Astrocyte (in vitro differentiated cells and primary cell): ENCODE measurements around the gene KRT13. TPM values are rescaled to one million over a fixed set of nuclear protein-coding genes. Genes with fewer than 3 reads are reported as not detected.

Source experiments
- DNase-seq: peaks from one replicate; pipeline ENCODE4 v3.0.0-alpha.2; 2010; ENCODE audit warnings: low read depth
- FAIRE-seq: peaks from 2 replicates; lab custom pipeline; 2011; peaks lifted over from hg19 to GRCh38; lab: Jason Lieb, UNC
- H2AFZ ChIP-seq: 2 replicates; pipeline ENCODE4 v1.6.0; 2012; ENCODE audit warnings: low read depth, low read length, inconsistent platforms
- H3K27ac ChIP-seq: 2 replicates; pipeline ENCODE4 v1.5.1; 2011; ENCODE audit warnings: low read depth, low read length, inconsistent platforms
- H3K27me3 ChIP-seq: 2 replicates; pipeline ENCODE4 v1.6.0; 2011; ENCODE audit warnings: low read length, inconsistent platforms; ENCODE audit not compliant: insufficient read depth
- H3K36me3 ChIP-seq: 2 replicates; pipeline ENCODE4 v1.5.1; 2011; ENCODE audit warnings: low read length, inconsistent platforms; ENCODE audit not compliant: insufficient read depth
- H3K4me1 ChIP-seq: 2 replicates; pipeline ENCODE4 v1.5.1; 2011; ENCODE audit warnings: low read length, inconsistent platforms; ENCODE audit not compliant: insufficient read depth
- H3K4me2 ChIP-seq: 2 replicates; pipeline ENCODE4 v1.6.0; 2012; ENCODE audit warnings: low read length, inconsistent platforms
- H3K4me3 ChIP-seq: 2 replicates; pipeline ENCODE4 v1.5.1; 2011; ENCODE audit warnings: low read depth, mild to moderate bottlenecking, low read length, inconsistent platforms; ENCODE audit not compliant: insufficient read depth
- H3K79me2 ChIP-seq: 2 replicates; pipeline ENCODE4 v1.6.0; 2012; ENCODE audit warnings: mild to moderate bottlenecking, low read length, inconsistent platforms; ENCODE audit not compliant: insufficient read depth
- H3K9ac ChIP-seq: 2 replicates; pipeline ENCODE4 v1.6.0; 2012; ENCODE audit warnings: mild to moderate bottlenecking, low read length, inconsistent platforms
- H3K9me3 ChIP-seq: 2 replicates; pipeline ENCODE4 v1.5.1; 2012; ENCODE audit warnings: low read depth, mild to moderate bottlenecking, low read length, inconsistent platforms; ENCODE audit not compliant: insufficient read depth
- H4K20me1 ChIP-seq: 2 replicates; pipeline ENCODE4 v1.6.0; 2012; ENCODE audit warnings: low read length, inconsistent platforms; ENCODE audit not compliant: insufficient read depth
- H3K27ac Mint-ChIP-seq: one replicate; pipeline ENCODE4 v1.8.0; 2021; ENCODE audit warnings: mild to moderate bottlenecking, mixed read lengths; ENCODE audit not compliant: unreplicated experiment
- H3K27me3 Mint-ChIP-seq: one replicate; pipeline ENCODE4 v1.8.0; 2021; ENCODE audit warnings: low read depth, mixed read lengths; ENCODE audit not compliant: unreplicated experiment
- H3K36me3 Mint-ChIP-seq: one replicate; pipeline ENCODE4 v1.8.0; 2021; ENCODE audit warnings: low read depth, mixed read lengths; ENCODE audit not compliant: unreplicated experiment
- H3K4me1 Mint-ChIP-seq: one replicate; pipeline ENCODE4 v1.8.0; 2021; ENCODE audit warnings: low read depth, mixed read lengths; ENCODE audit not compliant: unreplicated experiment
- H3K4me3 Mint-ChIP-seq: one replicate; pipeline ENCODE4 v1.8.0; 2021; ENCODE audit warnings: mild to moderate bottlenecking, moderate library complexity, mixed read lengths; ENCODE audit not compliant: unreplicated experiment
- H3K9me3 Mint-ChIP-seq: one replicate; pipeline ENCODE4 v1.8.0; 2021; ENCODE audit warnings: mild to moderate bottlenecking, mixed read lengths; ENCODE audit not compliant: unreplicated experiment
- CTCF ChIP-seq: IDR thresholded peaks from 2 replicates; pipeline ENCODE4 v1.5.1; 2011; ENCODE audit warnings: low read depth, mild to moderate bottlenecking, inconsistent platforms, low read length, moderate library complexity; ENCODE audit not compliant: insufficient read depth
- EZH2 ChIP-seq: IDR thresholded peaks from 2 replicates; pipeline ENCODE4 v1.6.1; 2012; ENCODE audit warnings: mild to moderate bottlenecking, low read length, inconsistent platforms; ENCODE audit not compliant: insufficient read depth
- total RNA-seq: library from RNA; stranded (reverse); gene quantifications from 2 replicates; pipeline ENCODE4 v1.2.1, GENCODE V29; 2021

Gene KRT13
- total RNA-seq, 1 donor from 2014 or later: not detected

- no peaks in the 10 kb centered on the region for H3K27me3 ChIP-seq
- Mint-ChIP-seq H3K9me3 (no peaks in the 10 kb centered on the region), H3K4me3 (no peak overlapping the region), H3K27ac (peak overlapping the region; percentile 75), H3K27me3 (peaks cover 8% of the 10 kb centered on the region), H3K4me1 (peaks cover 9% of the 10 kb centered on the region), H3K36me3 (no peaks in the 10 kb centered on the region)
- H3K9me3 ChIP-seq: no peaks in the 10 kb centered on the region
- DNase-seq: no peak
- peaks cover 10% of the 10 kb centered on the region for H3K79me2 ChIP-seq
- no peaks in the 10 kb centered on the region for H3K36me3 ChIP-seq
- peak overlapping the region; percentile 81 for H3K27ac ChIP-seq
- H3K4me3 ChIP-seq: no peak overlapping the region
- H3K4me1 ChIP-seq: peaks cover 42% of the 10 kb centered on the region
- H3K4me2 ChIP-seq: peak overlapping the region; percentile 51
- peak; percentile 13 for FAIRE-seq
- TF ChIP-seq CTCF (no peak), EZH2 (no peak)
- peak overlapping the region; percentile 58 for H3K9ac ChIP-seq
- no peaks in the 10 kb centered on the region for H4K20me1 ChIP-seq
- H2AFZ ChIP-seq: no peak overlapping the region
Observed at GRCh38 chr17:41522301-41523224, 17.2 kb upstream of the KRT13 start.

- TF ChIP-seq CTCF (no peak), EZH2 (no peak)
- peak overlapping the region; percentile 2 for H2AFZ ChIP-seq
- peaks cover 2% of the 10 kb centered on the region for H3K9me3 Mint-ChIP-seq
- H3K79me2 ChIP-seq: peaks cover 2% of the 10 kb centered on the region
- H3K27ac Mint-ChIP-seq: peak overlapping the region; percentile 75
- H3K4me3 ChIP-seq: peak overlapping the region; percentile 37
- peak overlapping the region; percentile 58 for H3K9ac ChIP-seq
- peaks cover 9% of the 10 kb centered on the region for H3K4me1 Mint-ChIP-seq
- H3K36me3 Mint-ChIP-seq: no peaks in the 10 kb centered on the region
- peak overlapping the region; percentile 81 for H3K27ac ChIP-seq
- no peaks in the 10 kb centered on the region for H3K27me3 ChIP-seq
- H3K4me3 Mint-ChIP-seq: no peak overlapping the region
- H3K9me3 ChIP-seq: no peaks in the 10 kb centered on the region
- H3K4me2 ChIP-seq: peak overlapping the region; percentile 51
- peak; percentile 73 for FAIRE-seq
- no peaks in the 10 kb centered on the region for H3K36me3 ChIP-seq
- H4K20me1 ChIP-seq: no peaks in the 10 kb centered on the region
- H3K4me1 ChIP-seq: peaks cover 36% of the 10 kb centered on the region
- peaks cover 5% of the 10 kb centered on the region for H3K27me3 Mint-ChIP-seq
- DNase-seq: peak; percentile 87
Observed at GRCh38 chr17:41521574-41522261, 16.3 kb upstream of the KRT13 start.
